ENCODE measurements around the gene THBS3. TPM values are rescaled to one million over a fixed set of nuclear protein-coding genes. Genes with fewer than 3 reads are reported as not detected.
"Not testable (repeated sequence)": the region's sequence is repeated elsewhere in the genome, so short reads cannot be mapped to it uniquely, and the experiment has no call there.

THBS3 gene
- total RNA-seq, 1 donor from 2014 or later: 18.2 TPM

GRCh38 chr1:155175281-155175926 lies 32.3 kb downstream of the THBS3 start:
- DNase-seq (ENCODE audit: extremely low read depth, low read depth, low spot score): no peak

GRCh38 chr1:155174324-155175280 lies 33.1 kb downstream of the THBS3 start:
- DNase-seq (ENCODE audit: extremely low read depth, low read depth, low spot score): no peak

- no peak for DNase-seq (ENCODE audit: extremely low read depth, low read depth, low spot score)
Measured at GRCh38 chr1:155173478-155174323, 34.0 kb downstream of the THBS3 start, which contains the start of gene TRIM46. Gene TRIM46 (plus strand): TSS chr1:155173849. CDS start chr1:155173967, 118 bp downstream.

DNA sequence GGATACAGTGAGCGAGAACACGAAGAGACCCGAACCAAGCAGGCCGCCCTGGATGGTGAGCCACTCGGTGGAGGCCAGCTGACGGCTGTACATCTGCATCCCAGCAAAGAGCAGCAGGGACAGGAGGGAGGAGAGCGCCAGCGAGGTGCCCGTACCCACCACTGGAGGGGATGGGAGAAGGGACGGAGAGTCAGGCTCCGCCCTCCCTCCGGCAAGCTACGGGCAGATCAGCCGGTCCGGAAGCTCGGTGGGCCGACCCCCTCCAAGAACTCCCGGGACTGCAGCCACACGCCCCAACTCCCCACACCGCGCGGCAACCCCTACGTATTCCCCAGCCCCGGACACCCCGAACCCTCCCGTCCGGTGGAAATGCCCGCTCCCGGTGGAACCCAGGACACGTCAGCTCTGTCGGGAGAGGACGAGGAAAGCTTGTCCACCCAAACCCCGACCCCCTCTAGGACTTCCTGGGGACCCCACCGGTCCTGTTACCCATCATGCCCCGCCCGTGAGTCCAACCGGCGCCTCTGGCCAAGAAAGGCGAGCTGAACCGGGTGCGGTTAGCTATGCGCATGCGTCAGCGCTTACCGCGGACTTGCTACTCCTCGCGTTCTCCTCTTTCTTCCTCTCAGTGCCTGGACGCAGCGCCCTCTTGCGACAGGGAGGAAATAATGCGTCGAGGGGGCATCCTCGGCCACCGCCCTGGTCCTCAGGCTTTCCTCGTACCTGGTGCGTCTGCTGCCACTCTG lies 34.8 kb downstream of the THBS3 start, which contains the start of gene KRTCAP2:
TSS of gene KRTCAP2 (minus strand) at position 573 of the 746 bp plus-strand sequence. CDS start at position 493, 80 bp downstream.
- peak; percentile 78 for DNase-seq (ENCODE audit: extremely low read depth, low read depth, low spot score)

DNA sequence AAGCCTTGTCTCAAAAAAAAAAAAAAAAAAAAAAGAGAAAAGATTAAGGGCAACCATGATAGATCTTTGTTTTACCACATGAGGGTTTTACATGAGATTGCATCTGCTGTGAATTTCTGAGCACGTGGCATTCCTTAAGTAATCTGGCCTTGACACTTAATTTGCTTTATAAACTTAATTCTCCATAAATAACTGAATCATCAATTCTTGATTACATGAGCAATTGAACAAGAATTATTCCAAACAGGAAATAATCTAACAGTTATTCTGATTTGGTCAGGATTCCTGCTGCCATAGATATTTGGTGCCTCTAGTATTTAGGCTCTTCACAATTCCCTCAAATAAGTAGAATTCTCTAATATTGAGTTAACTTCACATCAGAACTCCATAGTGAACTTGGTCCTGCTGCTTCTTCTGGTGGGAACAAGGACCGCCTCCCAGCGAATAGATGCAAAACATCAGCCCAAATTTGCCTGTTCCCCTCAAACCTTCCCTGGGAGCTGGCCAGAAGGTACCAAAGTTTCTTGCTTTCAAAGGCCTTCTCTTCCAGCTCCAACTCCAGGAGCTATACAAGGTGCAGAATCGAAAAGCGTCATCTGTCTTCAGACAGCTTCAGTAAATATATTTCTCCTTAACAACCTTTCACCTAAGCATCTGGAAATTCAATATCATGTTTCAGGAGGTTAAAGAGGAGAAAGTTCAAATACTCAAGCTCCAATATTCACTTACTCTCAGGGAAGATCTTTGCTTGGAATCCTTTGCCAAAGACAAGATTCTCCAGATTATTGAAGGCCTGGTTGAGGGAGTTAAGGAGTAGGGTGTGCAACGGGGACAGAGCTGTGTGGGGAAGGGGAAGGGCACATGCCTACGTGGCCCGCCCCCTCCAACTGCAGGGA lies 35.6 kb downstream of the THBS3 start:
- DNase-seq (ENCODE audit: extremely low read depth, low read depth, low spot score): no peak

GRCh38 chr1:155170806-155171205 lies 36.9 kb downstream of the THBS3 start:
- no peak for DNase-seq (ENCODE audit: extremely low read depth, low read depth, low spot score)

DNA sequence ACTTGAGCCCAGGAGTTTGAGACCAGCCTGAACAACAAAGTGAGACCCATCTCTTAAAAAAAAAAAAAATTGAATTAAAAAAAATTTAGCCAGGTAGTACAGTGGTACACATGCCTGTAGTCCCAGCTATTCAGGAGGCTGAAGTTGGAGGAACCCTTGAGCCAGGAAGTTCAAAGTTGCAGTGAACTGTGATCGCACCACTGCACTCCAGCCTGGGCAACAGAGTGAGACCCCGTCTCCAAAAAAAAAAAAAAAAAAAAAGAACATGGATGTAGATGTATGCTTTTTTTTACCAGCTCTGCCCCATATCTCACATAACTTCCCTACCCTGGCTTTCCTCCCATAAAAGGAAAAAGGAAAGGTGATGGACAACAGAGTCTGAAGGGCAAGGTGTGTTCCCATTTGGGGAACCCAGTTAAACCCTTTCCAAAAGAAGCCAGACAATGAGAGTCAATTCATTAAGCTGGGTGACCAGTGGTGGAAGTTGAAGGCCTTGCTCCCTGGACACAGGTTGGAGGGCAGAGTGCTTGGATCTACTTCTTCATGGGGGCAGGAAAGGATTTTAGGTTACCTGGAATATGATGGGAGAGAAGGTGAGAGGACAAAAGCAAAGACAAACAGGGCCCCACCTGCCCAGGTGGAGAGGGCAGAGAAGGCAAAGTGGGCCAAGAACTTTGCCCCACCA lies 37.5 kb downstream of the THBS3 start:
- DNase-seq (ENCODE audit: extremely low read depth, low read depth, low spot score): no peak

- DNase-seq (ENCODE audit: extremely low read depth, low read depth, low spot score): no peak
Measured at GRCh38 chr1:155169541-155169940, 38.2 kb downstream of the THBS3 start.

GRCh38 chr1:155168456-155169210 lies 39.1 kb downstream of the THBS3 start:
- DNase-seq (ENCODE audit: extremely low read depth, low read depth, low spot score): no peak

GRCh38 chr1:155168105-155168445 lies 39.6 kb downstream of the THBS3 start:
- DNase-seq (ENCODE audit: extremely low read depth, low read depth, low spot score): not testable (repeated sequence)

DNA sequence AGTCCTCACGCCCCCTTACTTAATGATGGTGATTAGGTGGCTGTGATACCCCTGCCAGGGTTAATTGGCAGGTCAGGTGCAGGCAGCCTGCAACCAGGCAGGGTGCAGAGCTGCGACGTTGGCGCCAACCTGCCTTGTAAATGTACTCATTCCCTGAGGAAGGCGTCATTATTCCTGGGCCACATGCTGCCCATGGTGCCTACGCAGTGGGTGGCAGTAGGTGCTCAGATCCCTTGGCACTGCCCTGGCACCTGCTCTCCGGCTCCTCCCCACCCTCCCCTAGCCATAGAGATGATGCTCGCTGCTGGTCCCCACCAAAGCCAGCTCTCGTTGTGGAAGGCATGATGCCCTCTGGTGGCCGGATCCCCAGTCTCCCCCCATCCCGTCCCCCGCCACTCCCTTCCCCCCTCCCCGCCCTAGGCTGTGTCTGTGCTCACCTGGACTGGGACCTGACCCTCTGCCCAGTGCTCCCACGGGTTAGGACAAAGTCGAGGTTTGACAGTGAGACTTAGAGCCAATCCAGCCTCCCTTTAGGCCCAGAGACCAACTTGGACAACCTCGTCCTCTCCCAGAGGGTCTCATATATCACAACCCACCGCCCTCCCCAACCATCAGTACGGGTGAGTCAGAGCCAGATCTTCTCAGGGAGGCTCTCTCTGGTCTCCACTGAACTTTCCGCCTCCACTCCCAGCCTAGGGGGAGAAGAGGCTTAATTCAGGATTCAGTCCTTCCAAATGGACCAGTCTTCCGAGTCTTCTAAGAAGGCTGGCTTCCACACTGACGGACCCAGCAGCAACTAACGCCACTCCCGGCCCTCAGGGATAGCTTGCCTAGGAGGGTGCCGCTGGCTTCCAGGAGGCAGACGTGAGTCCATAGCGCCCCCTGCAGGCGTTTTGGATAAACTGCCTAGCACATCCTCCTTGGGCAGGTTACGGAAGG lies 40.3 kb downstream of the THBS3 start:
- DNase-seq (ENCODE audit: extremely low read depth, low read depth, low spot score): peak; percentile 88

- peak; percentile 57 for DNase-seq (ENCODE audit: extremely low read depth, low read depth, low spot score)
Measured at GRCh38 chr1:155166471-155167165, 41.1 kb downstream of the THBS3 start.

DNA sequence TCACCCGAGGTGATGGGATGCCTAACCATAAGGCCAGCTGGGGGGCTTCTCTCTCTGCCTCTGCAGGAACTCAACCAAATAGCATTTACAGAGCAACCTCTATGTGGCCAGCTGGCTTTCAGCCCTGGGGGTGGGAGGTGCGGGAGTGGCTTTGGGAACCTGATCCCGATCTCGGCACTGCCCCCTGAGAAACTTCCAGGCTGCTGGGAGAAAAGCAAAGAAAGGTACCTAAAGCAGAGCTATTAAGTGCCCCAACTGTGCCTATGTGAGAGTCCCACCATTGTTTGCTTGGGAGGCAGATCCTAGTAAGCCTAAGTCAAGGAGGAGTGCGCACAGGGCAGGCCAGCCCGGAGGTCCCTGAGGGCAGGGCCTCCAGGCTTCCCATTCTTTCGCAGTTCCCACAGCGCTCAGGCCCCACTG lies 41.6 kb downstream of the THBS3 start:
- no peak for DNase-seq (ENCODE audit: extremely low read depth, low read depth, low spot score)

DNA sequence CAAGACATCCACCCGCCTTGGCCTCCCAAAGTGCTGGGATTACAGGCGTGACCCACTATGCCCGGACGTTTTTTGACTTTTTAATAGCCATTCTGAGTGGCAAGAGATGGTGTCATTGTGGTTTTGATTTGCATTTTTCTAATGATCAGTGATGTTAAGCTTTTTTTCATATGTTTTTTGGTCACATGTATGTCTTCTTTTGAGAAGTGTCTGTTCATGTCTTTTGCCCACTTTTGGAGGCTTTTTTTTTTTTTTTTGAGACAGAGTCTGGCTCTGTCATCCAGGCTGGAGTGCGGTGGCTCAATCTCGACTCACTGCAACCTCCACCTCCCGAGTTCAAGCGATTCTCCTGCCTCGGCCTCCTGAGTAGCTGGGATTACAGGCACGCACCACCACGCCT lies 43.1 kb downstream of the THBS3 start:
- DNase-seq (ENCODE audit: extremely low read depth, low read depth, low spot score): not testable (repeated sequence)

- DNase-seq (ENCODE audit: extremely low read depth, low read depth, low spot score): not testable (repeated sequence)
Measured at GRCh38 chr1:155163785-155164184, 43.9 kb downstream of the THBS3 start.

DNA sequence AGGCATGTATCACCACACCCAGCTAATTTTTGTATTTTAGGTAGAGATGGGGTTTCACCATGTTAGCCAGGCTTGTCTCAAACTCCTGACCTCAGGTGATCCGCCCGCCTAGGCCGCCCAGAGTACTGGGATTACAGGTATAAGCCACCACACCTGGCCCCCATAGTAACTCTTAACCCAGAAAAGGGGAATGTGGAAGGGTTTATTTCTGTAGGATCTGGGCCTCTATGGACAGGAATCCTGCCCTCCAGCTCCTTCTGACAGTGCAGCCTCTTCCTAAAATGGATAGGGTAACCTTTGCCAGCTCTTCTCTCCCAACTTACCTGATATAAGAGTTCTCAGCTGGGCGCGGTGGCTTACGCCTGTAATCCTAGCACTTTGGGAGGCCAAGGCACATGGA lies 45.1 kb downstream of the THBS3 start:
- not testable (repeated sequence) for DNase-seq (ENCODE audit: extremely low read depth, low read depth, low spot score)

All from glomerular endothelial cell (primary cell).